SHP77 treated with DMSO at 0.1 percent for 48 hours (cell line): ENCODE data around the gene IL4I1.
A peak's percentile ranks its signal among the peaks of the same experiment; 100 is the strongest.

Experiments used
- DNase-seq: peaks from one replicate; lab custom pipeline; 2025; lab: John Stamatoyannopoulos, UW

IL4I1 gene

DNA sequence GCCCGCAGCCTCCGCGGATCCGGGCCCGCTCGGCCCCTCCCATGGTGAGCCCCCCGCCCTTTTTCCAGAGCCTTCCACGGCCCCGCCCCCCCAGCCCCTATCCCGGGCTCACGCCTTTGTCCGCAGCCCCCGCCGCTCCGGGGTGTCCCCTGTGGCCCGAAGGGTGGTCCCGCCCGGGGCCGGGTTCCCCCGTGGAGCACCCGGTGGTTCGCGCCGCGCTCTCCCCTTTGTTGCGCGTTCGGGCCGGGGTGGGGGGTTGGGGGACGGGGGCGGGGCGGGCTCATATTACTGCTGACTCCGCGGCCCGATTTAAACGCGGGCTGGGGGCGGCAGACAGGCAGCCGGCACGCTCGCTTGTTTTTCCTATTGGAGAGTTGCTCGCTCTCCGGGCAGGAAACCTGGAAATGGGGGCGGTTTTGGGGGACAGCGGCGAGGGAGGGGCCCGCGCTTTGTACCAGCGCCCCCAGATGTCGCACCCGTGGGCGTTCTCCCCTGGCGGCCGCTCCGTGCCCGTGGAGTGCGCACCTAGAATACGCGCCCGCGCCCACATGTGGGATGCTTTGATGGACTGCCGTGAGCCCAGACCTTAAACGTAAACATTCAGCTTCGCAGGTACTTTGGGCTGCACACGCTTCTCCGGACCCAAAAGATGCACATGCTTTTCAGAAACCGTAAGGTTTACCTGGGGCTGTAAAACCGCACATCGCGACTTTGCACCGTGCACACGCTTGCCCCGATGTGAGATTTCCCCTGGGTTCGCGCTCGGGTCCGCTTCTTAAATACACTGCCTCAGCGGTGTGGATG lies 45.0 kb downstream of the IL4I1 start:
- DNase-seq: no peak

DNA sequence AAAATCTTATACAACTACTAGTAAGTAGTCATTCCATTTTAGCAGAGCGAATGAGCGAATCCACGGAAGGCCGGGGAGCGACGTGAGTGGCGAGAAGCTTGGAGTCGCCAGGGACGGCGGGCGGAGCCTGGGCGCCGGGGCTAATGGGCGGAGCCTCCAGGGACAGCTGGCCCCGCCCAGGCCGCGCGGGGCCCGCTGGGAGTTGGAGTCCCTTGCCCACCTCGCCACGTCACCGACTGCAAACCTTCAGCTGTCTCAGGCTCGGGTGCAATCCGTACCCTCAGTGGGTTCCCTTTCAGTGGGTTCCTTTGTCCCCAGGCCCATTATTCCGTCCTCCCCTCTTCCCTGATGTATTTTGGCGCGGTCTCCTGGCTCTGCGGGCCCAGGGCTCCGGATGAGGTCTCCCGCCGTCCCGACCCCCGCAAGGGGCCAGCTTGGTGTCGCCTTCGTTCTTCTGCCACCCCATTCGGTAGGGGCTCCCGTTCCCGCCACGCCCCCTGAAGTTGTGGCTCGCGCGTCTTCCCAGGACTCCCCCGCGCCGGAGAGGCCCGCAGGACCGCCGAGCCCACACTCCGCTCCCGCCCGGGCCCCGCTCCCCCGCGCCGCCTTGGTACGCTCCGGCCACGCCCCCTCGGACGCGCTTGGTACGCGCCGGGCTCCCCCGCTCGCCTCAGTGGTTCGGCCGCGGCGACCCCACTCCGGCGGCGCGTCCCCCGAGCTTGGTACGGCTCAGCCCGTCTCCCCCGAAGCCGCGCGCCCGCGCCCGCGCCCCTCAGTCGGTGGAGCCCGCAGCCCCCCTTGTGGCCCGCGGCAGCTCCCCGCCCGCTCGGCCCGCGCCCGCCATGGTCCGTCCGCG lies 46.0 kb downstream of the IL4I1 start, which contains the start of gene PTOV1:
Gene PTOV1 (plus strand): TSS at position 673 of the 856 bp plus-strand sequence.
- peak; percentile 72 for DNase-seq

DNA sequence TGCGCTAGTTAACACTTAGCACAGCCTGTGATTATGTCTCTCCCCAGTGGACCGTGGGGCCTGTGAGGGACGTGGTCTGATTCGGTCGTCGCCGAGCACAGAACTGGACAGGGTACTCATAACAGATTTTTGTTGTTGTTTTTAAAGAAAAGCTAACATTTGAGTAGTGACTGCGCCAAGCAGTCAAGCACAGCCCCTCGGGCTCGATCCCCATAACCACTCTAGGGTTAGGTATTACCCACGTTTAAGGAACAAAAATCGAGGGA lies 46.5 kb downstream of the IL4I1 start:
- DNase-seq: no peak

DNA sequence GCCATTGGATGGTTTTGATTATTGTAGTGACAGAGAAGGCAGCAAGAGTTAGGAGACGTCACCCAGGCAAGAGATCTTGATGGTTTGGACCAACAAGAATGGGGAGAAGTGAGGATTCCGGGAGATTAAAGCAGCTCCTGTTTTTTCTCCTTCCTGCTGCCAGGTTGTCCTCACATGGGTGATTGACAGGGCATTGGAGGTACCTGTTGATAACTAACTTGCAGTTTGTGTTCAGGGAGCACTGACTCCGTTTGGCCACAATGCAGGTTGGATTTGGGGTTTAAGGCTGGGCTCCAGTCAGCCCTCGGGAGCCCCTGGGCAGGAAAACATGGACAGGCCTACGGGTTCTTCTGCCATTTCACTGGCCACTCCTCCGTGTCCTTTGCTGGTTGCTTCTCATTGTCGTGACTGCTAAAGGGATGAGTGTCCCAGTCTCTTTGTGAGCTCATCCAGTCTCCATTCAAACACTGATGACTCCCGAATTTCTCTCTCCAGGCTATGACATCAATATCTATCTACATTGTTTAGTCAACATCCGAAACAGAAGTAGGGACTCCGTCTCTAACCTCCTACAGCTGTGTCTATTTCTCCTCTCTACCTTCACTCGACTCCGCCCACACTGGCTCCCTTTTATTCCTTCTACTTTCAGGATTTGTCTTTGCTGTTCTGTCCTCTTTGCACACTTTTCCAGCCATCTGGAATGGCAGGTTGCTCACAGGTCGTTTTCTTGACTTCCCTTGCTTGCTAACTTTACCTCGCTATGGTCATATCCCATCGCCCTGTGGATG lies 47.1 kb downstream of the IL4I1 start:
- DNase-seq: no peak

DNA sequence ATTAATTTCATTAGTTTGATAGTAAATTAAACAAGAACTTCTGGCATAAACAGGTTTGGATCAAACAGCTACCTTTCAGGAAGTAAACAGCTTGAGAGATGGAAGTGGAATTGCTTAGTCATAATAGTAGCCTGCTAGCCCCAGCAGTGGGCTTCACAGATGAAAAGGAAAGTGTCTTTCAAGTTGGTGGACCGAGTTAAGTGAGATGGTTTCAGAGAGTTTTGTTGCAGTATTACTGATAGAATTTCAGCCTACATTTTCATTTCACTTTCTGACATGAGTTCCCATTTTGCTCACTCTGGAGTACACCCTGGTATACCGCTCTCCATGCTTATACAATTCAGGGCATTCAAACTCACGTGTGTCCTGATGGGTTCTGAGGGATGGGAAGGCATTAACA lies 47.7 kb downstream of the IL4I1 start:
- no peak for DNase-seq

DNA sequence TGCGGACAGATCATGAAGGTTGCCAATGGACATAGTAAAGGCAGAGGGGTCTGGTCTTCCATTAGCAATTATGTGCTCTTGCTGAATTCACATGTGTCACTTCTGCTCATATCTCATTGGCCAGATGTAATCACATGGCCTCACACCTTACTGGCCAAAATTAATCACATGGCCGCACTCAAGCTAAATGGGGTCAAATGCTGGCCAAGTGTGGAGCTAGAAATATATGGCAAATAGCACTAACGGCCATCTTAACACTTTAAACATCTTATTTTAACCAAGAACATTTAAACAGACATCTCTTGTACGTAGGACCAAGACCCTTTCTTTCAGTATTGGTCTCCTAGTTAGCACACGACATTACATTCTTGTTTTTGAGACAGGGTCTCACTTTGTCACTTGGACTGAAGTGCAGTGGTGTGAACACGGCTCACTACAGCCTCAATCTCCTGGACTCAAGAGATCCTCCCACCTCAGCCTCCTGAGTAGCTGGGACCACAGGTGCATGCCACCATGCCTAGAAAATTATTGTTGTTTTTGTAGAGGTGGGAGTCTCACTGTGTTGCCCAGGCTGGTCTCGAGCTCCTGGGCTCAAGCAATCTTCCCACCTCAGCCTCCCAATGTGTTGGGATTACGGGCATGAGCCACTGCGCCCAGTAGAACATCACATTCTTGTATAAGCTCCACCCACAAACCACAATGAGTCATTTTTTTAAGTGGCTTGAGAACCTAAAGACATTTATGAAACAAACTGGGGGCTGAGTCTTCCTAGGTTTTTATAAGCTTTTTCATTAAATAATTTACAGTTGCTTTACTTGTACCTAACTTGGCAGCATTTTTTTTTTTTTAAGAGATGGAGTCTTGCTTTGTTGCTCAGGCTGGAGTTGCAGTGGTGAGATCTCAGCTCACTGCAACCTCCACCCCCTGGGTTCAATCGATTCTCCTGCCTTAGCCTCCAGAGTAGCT lies 48.7 kb downstream of the IL4I1 start:
- DNase-seq: no peak

DNA sequence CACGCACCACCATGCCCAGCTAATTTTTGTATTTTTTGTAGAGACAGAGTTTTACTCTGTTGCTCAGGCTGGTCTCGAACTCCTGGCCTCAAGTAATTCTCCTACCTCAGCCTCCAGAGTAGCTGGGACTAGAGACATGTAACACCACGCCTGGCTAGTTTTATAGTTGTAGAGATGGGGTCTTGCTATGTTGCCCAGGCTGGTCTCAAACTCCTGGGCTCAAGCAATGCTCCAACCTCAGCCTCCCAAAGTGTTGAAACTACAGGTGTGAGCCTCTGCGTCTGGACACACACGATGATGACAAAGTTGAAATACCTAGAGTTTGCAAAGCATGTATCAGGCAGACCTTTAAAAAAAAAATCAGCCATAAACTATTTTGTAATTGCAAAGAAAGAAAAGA lies 50.3 kb downstream of the IL4I1 start:
- no peak for DNase-seq

DNA sequence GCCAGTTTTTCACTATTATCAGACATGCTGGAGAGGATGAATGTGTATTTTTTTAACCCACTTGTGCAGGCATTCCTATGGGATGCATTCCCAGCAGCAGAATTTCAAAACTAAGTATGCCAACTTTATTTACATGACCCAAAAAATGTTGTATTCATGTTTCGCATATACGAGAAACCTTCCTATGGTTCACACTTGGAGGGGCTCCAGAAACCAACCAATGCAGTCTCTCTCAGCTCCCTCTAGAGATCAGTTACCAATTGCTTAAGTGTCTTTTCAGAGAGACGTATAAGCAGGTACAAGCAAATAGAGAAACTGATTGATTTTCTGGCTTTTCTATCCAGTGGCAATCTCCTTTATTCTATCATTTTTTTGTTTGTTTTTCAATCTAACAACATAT lies 51.3 kb downstream of the IL4I1 start:
- no peak for DNase-seq

DNA sequence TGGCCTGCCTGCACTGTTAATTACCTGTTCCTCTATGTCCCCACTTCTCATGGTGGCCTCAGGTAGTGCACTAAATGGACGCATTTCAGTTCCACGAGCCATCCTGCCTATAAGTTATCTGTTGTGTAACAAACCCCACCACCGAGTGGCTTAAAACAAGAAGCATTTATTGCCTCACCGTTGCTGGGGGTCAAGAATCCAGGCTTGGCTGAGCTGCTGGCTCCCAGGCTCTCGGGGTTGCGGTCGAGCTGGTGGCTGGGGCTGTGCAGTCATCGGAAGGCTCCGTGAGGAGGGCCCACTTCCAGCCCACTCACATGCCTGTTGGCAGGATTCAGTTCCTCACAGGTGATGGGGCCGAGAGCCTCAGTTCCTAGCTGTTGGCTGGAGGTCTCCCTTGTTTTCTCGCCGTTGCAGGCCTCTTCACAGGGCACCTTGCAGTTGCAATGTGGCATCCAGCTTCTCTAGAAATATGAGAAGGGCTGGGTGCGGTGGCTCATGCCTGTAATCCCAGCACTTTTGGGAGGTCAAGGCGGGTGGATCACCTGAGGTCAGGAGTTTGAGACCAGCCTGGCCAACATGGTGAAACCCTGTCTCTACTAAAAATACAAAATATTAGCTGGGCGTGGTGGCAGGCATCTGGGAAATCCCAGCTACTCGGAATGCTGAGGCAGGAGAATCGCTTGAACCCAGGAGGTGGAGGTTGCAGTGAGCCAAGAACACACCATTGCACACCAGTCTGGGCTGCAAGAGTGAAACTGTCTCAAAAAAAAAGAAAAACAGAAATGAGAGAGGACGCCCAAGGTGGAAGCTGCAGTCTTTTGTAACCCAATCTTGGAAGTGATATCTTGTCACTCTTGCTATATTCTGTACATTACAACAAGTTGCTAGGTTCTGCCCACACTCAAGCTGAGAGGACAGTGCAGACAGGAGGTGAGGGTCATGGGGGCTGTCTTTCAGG lies 52.3 kb downstream of the IL4I1 start:
- no peak for DNase-seq

DNA sequence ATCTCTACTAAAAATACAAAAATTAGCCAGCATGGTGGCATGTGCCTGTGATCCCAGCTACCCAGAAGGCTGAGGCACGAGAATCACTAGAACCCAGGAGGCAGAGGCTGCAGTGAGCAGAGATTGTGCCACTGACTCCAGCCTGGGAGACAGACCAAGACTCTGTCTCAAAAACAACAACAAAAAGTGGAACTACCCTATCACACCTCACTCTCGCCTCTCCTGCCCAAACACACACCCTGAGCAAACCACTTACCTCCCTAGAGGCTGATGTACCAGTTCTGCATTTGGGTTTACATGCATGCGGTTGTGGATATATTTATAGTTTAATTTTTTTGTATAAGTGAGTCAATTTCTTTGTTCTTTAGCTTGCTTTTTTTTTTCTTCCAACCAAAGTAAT lies 53.4 kb downstream of the IL4I1 start:
- DNase-seq: no peak

DNA sequence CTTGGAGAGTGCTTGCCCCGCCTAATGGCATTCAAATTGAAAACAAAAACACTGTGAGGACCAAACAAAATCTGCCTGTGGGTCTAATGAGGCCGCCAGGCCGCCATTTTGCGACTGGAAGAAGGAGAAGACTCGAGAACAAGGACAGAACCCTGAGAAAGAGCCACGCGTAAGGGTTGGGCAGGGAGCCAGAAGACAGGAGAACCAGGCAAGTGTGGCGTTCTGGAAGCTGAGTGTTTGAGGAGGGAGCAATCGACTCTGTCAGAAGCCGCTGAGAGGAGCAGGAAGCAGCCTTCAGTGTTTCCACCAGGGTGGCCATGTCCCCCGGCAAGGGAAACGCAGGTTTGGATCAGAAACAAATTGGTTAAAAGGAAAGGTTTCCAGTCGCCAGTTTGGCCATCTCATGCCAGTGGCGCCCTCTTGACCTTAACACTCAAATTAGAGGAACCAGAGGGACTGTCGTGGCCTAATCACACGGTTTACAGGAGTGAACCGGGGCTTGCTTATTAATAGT lies 55.9 kb downstream of the IL4I1 start:
- DNase-seq: no peak

DNA sequence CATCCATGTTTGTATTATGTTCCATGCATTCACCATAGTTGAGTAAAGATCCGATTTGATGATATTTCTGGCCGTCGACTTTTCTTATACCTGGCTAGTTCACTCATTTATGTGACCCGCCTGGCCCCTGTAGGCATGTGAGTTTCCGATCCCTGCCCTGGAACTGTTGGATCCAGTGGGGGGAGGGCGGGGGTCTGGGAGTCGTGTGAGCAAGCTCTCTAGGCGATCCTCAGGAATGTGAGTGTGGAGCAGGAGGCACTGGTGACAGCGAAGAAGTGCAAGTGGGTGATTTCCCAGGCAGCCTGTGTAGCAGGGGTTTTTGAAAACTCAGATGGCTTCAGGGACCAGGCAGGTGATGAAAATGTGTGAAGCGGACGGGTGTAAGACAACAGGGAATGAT lies 56.4 kb downstream of the IL4I1 start:
- no peak for DNase-seq

DNA sequence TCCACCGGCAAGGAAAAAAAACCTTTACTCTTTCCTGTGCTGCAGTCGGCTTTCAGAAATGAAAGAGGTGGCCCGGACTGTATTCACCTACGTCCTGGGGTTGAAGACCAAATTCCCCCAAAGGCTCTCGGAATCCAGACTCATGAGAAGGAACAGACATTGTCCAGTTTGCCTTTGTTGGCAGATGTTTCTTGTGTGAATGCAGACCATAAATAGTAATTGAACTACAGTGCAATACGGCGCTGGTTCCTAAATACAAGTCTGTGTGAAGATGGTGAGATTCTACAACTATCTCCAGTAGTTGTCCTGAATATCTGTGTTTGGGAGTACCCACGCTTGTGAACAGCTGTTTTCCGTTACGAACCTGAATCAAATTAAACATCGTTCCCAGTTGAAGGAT lies 57.0 kb downstream of the IL4I1 start:
- no peak for DNase-seq
